GF-D8 (cell line): ENCODE measurements around the gene OR9G1.
"Not testable (repeated sequence)": the region's sequence is repeated elsewhere in the genome, so short reads cannot be mapped to it uniquely, and the experiment has no call there.

Experiments used
- DNase-seq: peaks from one replicate; lab custom pipeline; 2025; lab: John Stamatoyannopoulos, UW

Gene OR9G1, protein sequence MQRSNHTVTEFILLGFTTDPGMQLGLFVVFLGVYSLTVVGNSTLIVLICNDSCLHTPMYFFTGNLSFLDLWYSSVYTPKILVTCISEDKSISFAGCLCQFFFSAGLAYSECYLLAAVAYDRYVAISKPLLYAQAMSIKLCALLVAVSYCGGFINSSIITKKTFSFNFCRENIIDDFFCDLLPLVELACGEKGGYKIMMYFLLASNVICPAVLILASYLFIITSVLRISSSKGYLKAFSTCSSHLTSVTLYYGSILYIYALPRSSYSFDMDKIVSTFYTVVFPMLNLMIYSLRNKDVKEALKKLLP

GRCh38 chr11:56698795-56699194, at the start of gene OR9G1:
Gene OR9G1 (plus strand): TSS chr11:56699095. CDS start chr11:56700388, 1,293 bp downstream.
- DNase-seq = no peak

GRCh38 chr11:56659755-56660154, 39.1 kb upstream of the OR9G1 start:
- DNase-seq = no peak

GRCh38 chr11:56663386-56663785, 35.5 kb upstream of the OR9G1 start, which contains the start of gene OR5AR1:
Gene OR5AR1 (plus strand): TSS chr11:56663686. CDS start chr11:56663686, 0 bp downstream.
- DNase-seq = no peak

DNA sequence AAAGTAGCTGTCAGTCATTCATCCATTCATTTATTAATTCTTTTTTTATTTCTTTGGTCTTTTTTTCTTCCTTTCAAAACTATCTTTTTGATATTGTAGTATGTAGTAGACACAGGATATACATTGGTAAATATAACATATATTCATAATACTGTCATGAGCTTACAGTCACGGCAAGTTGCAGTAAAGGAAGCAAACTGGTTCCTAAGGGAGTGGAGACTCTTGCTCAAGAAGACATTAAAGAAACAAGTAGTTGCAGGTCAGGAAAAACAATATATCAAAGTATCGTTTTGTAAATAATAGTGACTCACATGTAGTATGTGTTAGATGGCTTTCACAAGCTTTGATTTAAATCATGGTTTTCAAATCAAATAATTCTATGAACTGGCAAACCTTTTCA, 27.9 kb upstream of the OR9G1 start:
- DNase-seq = no peak

GRCh38 chr11:56688554-56689100, 10.3 kb upstream of the OR9G1 start:
- DNase-seq = no peak

GRCh38 chr11:56691179-56691578, 7.7 kb upstream of the OR9G1 start:
- not testable (repeated sequence) for DNase-seq

DNA sequence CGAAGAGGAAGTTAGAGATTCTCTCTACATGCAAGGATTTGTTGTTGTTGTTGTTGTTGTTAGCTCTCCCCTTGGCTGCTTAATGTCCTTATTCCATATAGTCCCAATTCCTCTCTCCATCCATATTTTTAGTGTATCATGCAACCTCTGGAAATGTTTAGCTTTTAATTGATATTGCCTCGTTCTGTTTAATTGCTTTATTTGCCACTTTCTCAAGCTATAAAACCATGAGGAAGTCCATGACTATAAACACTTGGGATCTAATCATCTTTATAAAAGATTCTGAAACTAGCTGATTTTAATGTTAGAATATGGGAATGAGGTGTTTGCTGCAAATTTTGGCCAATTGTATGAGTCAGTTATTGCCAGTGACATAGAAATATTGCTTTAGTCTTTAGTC, 5.5 kb upstream of the OR9G1 start:
- no peak for DNase-seq

- no peak for DNase-seq
Measured at GRCh38 chr11:56700242-56700913, 1.5 kb downstream of the OR9G1 start.

DNA sequence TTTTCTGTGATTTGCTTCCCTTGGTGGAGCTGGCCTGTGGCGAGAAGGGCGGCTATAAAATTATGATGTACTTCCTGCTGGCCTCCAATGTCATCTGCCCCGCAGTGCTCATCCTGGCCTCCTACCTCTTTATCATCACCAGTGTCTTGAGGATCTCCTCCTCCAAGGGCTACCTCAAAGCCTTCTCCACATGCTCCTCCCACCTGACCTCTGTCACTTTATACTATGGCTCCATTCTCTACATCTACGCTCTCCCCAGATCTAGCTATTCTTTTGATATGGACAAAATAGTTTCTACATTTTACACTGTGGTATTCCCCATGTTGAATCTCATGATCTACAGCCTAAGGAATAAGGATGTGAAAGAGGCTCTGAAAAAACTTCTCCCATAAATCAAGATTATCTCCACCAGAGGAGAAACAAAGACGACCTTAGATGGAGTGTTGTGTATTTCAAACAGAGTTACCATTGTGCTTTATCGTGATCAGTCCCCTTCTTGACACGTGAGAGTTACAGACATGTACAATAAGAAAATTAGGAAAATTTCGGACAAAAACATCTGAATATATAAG, 2.1 kb downstream of the OR9G1 start:
- DNase-seq = no peak

DNA sequence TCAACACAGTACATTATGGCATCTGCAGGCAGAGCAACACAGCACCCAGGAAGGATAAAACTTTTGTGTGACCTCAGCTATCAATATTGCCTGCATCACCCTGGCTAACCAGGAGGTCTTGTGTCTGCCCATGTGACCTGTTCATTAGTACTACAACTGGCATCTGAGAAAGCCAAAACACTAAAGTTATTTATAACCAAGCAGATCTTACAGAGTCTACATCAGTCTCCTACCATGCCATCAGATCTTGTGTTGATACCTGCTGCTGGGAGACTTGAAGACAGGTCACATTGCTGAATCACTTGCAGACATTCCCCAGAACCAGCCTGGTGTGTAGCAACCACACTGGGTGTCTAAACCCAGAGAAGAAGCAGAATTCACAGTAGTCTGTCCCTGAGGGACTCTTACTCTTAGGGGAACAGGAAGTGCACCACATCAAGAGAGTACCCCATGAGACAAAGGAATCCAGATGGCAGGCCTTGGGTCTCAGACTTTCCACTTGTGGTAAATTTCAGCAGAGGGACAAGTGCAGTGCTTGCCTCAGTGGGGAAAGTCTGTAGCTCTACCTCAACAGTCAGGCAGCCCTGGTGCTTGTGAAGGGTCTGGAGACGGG, 7.0 kb downstream of the OR9G1 start:
- no peak for DNase-seq

DNA sequence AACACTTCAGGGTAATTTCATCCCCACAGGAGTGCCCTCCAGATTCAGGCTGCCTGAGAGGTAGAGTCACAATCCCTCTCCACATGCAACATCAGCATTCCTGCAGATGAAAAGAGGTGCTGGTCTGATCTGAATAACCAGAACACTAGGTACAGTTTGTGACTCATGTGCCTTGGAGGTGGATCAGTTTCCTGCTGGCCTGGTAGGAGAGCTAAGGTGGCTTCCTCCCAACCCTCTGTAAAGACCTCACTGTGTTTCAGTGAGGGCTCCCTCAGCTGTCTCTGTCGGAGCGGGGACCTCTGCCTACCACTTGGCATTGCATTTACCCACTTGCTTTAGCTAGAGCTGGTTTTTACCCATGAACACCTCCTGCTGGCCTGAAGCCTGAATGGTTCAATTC, 7.6 kb downstream of the OR9G1 start:
- DNase-seq = no peak

- no peak for DNase-seq
Measured at GRCh38 chr11:56714206-56714605, 15.3 kb downstream of the OR9G1 start.

- no peak for DNase-seq
Measured at GRCh38 chr11:56716379-56716854, 17.5 kb downstream of the OR9G1 start.

GRCh38 chr11:56720513-56720912, 21.6 kb downstream of the OR9G1 start:
- DNase-seq = no peak

- no peak for DNase-seq
Measured at GRCh38 chr11:56740107-56740506, 41.2 kb downstream of the OR9G1 start.

DNA sequence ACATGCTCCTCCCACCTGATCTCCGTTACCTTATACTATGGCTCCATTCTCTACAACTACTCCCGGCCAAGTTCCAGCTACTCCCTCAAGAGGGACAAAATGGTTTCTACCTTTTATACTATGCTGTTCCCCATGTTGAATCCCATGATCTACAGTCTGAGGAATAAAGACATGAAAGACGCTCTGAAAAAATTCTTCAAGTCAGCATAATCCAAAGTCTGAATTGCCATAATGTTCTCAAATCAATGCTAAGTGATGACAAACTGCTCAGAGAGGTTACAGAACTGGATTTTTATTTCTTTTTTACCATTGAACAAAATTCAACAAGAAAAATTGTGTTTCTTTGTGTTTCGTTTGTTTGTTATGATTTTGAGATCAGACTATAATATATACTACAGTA, 42.0 kb downstream of the OR9G1 start:
- DNase-seq = no peak

DNA sequence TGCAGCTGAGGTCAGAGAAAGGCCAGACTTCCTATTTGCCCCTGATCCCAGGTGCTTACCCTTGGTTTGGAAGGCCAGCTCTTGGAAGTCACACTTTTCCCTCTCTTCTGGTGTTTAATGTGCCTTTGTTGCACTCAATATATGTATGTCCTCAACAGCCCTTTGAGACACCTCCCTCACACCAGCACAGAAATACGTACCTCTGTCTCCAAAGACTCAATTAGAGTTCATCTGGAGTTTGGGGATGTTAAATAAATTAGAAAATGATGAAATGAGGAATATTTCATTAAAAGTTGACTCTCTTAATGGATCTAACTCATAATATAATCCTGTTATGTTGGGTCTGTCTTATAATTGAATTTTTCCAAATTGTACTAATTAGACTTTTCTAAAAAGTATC, 49.7 kb downstream of the OR9G1 start, which contains the start of gene OR9G4:
TSS of gene OR9G4 (minus strand) at position 101 of the 400 bp plus-strand sequence. CDS start 4,931 bp downstream, outside the sequence.
- DNase-seq = no peak

DNA sequence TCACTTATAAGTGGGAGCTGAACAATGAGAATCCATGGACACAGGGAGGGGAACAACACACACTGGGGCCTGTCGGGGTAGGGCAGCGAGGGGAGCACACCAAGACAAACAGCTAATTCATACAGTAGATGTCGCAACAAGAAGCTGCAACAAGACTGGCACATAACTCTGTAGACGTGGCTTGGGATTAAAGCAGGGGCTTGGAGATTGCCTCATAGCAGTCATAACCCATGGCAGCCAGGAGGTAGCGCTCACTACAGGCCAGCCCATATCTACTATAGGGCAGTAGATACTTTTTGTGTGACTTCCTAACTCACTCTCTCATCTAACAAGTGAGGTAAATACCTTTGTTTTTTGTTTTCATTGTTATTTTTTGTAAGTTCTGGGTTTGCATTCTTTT, 51.3 kb downstream of the OR9G1 start:
- DNase-seq = no peak

- DNase-seq = no peak
Measured at GRCh38 chr11:56751480-56751879, 52.6 kb downstream of the OR9G1 start.
